SKM-1 (cell line): ENCODE data around the gene NLRP5.
A peak's percentile ranks its signal among the peaks of the same experiment; 100 is the strongest.
"Not testable (repeated sequence)": the region's sequence is repeated elsewhere in the genome, so short reads cannot be mapped to it uniquely, and the experiment has no call there.

Experiments
- DNase-seq: peaks from one replicate; lab custom pipeline; 2025; ENCODE audit not compliant: unreplicated experiment; lab: John Stamatoyannopoulos, UW

NLRP5 gene

DNA sequence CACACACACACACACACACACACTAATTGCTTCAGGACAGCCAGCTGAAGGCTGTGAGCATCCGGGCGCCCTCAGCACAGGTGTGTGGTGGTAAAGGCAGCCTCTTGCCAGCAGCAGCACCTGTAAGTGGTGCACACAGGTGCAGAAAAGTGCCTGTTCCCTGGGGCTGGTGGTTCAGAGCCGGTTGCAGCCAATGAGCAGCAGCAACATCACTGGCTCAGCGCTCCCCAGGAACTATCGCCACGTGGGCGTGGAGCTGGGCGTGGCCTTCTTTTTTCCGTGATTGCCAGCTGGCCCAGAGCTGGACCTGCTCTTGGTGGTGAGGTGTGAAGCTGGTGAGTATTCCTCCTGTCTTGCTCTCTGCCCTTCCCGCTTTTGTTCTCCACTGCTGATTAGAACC is at the start of gene NLRP5:
NLRP5 (plus strand) TSS at position 289 of the 400 bp plus-strand sequence.
- no peak for DNase-seq

DNA sequence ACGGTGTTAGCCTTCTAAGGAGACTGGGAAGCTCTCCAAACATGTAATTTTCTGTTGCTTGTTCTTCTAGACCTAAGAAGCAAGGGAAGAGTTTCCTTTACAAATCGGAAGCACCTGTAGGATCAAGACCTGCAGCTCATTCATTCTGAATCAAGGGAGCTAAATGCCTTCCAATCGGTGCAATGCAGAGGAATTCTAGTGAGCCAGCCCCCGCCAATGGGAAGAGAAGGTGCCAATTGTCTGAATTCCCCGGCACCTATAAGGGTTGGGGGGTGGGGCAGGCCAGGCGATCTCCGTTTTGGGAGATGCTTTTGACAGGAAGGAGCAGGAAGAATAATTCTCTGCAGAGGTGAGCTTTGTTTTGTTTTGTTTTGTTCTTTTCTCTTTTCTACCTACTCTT is 47.4 kb upstream of the NLRP5 start:
- no peak for DNase-seq

DNA sequence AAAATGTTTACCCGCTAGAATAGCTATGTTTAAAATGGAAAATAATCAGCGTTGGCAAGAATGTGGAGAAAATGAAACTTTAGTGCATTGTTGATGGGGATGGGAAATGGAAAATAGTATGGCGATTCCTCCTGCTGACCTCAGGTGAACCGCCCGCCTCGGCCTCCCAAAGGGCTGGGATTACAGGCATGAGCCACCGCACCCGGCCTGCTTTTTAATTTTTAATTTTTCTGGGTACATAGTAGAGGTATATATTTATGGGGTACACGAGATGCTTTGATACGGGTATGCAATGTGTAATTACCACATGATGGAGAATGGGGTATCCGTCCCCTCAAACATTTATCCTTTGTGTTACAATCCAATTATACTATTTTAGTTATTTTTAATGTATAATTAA is 46.3 kb upstream of the NLRP5 start:
- DNase-seq: no peak

DNA sequence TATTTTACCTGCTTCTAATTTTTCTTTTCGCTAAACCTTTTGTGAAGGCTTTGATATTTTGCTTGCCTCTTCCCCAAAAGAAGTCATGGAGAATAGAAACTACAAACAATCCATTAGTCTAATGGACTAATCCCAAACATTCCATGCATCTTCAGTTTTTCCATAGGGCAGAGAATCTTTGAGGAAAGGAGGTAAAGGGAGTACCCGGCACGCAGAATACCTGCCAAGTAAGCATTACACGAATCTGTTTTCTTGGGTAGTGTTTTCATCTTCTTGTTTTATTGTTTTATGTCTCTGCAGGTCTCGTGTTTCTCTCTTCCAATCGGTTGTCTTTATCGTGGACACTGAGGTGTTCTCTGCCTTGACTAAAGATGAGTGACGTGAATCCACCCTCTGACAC is 39.0 kb upstream of the NLRP5 start, which contains the start of gene NLRP8:
NLRP8 (plus strand) TSS at position 301 of the 400 bp plus-strand sequence.
- no peak for DNase-seq

DNA sequence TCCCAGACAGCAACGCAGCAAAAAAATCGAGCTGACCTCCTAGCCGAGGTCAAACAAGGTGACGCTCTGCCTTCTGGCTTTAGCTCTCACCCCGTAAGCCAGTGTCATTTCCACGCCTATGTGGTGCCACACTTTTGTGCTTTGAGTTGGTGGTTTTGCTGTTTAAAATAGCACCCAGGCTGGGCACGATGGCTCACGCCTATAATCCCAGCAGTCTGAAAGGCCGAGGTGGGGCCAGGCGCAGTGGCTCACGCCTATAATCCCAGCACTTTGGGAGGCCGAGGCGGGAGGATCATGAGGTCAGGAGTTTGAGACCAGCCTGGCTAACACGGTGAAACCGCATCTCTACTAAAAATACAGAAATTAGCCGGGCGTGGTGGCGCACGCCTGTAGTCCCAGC is 36.0 kb upstream of the NLRP5 start:
- DNase-seq: not testable (repeated sequence)

DNA sequence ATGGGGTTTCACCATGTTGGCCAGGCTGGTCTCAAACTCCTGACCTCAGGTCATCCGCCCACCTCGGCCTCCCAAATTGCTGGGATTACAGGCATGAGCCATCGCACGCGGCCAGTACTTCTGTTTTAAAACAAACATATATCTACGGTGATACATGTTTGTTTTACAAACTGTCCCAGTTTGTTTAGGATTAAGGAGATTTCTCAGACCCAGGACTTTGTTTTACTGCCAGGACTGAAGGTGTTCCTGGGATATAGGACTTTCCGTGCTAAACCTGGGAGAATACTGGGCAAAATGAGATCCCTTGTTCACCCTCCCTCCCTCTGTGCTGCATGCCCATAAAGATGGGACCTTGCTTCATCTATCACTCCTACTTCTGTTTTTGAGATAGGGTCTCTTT is 30.1 kb upstream of the NLRP5 start:
- DNase-seq: no peak

DNA sequence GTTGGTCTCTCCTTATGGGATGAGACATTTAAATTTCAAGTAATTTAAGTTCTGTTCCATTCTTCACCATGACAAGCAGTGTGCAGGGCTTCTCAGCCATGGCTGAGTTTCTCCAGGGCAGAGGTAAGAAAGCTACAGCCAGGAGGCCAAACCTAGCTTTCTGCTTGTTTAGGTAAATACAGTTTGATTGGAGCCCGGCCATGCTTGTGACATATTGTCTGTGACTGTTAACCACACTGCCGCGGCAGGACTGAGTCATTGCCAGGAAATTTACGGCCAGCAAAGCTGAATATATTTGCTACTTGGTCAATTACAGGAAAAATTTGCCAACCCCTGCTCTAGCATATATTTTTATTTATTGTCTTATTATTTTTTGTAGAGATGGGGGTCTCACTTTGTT is 28.2 kb upstream of the NLRP5 start:
- DNase-seq: no peak

DNA sequence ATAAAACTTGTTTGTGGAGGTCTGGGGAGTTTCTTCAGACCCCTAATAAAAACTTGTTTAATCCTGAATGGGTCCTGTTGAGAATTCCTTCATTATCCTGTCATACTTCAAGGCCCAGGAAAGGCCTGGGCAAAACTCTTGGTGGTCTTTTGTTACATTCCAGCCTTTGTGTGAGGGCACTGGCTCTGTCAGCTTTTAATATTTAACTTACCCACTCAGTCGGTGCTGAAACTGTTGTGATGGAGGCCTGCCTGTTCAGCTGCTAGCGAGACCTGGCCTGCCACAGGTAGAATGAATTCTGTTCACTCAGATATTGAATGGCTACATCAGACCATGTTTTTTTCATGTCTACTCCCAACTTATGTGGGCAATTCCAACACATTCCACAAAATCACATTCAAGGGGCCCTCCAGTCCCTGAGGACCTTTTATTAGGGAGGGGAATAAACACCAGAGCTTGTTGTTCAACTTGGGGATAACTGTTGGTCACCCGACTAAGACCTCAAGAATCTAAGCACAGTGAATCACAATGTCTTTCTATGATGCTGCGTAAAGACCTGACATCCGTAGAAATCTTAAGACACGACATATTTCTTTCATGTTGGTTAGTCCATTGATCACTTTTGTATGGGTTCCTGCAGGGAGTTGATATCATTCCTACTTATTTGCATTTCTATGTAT is 26.4 kb upstream of the NLRP5 start:
- no peak for DNase-seq

DNA sequence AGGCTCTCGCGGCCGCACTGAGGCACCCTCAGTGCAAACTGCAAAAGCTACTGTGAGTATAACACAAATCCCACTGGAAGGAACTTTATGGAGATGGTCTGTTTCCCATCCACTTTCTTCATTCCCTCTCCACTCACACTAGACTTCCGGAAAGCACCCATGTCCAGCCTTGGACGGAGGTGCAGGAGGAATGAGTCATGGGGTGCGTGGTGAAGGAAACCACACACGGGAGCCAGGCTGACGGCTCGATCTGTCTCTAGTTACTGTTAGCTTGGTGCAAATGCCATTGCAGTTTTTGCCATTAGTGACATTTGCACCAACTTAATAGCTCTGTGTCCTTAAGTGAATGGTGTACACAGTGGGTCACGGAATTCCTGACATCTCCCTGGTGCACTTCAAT is 24.4 kb upstream of the NLRP5 start:
- no peak for DNase-seq

DNA sequence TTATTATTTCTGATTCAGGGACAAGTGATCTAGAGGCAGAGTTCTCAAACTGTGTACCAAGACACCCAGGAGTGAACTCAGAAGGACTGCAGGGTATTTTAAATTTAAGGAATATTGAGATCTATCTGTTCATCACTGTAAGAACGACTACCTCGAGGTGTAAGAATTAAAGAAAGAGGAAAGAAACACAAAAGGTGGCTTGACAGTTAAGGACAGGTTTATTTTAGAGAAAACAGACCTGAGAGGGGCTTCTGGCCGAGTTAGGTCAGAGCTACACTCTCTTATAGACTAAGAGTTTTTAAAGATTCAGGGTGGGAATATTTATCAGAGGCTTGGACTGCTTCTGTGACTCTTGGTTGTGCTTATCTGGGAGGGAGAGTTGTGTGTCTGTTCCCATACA is 12.6 kb upstream of the NLRP5 start:
- DNase-seq: no peak

DNA sequence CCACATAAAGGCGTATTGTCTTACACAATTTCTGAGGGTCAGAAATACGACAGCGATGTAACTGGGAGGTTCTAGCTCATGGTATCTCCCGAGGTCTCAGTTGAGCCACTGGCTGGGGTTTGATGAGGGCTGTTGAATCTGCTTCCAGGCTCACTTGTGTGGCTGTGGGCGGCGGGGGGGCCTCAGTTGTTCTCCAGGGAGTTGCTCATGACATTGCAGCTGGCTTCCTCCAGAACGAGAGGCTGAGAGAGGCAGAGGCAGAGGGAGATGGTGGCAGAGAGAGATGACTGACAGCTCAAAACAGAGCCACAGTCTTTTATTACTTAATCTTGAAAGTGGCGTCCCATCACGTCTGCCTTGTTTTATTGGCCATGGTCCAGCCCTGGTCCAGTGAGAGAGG is 6.2 kb upstream of the NLRP5 start:
- DNase-seq: no peak

DNA sequence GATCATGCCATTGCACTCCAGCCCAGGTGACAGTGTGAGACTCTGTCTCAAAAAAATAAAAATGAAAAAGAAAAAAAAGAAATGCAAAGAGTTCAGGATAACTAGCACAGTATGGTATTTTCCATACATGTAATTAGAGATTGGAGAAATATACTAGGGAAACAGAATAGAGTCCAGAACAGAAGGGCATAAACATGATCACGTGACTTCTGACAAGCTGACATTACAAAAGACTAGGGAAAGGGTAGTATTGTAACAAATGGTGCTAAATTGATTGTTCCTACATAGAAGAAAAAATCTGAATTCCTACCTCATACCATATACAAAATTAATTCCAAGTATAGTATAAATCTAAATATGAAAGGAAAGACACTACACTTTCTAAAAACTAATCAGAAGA is 1.3 kb upstream of the NLRP5 start:
- no peak for DNase-seq

DNA sequence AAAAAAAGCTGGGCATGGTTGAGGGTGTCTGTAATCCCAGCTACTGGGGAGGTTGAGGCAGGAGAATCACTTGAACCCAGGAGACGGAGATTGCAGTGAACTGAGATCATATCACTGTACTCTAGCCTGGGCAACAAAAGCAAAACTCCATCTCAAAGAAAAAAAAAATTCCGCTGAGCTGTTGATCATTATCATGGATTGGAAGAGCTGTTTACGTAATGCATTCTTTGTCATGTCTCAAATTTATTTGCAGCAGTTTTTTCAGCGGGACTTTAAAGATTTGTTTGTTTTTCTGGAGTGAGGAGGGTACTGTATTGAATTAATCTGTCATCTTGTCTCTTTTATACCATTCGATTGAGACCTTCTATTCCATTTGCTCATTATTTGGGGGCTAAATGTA is 4.3 kb downstream of the NLRP5 start:
- DNase-seq: no peak

DNA sequence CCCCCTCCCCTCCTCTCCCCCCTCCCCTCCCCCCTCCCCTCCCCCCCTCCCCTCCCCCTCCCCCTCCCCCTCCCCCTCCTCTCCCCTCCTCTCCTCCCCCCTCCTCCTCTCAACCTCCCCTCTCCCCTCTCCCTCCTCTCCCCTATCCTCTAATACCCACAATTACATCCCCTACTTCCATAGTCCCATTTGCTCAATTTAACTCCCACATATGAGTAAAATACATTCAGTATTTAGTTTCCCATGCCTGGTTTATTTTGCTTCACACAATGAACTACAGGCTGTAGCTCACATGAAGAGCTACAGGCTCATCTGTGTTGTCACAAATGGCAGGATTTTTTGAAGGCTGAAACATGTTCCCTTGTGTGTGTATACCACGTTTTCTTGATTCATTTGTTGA is 6.9 kb downstream of the NLRP5 start:
- DNase-seq: no peak

DNA sequence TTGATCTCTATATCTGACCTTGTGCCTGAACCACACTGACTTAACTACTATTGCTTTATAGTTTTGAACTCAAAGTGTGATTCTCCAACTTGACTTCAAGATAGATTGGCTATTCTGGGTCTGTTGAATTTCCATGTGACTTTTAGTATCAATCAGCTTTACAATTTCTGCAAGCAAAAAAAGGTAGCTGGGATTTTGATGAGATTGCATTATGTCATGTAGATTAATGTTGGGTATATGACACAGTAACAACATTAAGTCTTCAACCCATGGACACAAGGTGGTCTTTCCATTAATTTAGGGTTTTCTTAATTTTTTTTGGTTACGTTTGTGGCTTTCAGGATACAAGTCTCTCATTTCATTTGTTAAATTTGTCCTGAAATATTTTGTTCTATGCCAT is 28.2 kb downstream of the NLRP5 start:
- DNase-seq: no peak

DNA sequence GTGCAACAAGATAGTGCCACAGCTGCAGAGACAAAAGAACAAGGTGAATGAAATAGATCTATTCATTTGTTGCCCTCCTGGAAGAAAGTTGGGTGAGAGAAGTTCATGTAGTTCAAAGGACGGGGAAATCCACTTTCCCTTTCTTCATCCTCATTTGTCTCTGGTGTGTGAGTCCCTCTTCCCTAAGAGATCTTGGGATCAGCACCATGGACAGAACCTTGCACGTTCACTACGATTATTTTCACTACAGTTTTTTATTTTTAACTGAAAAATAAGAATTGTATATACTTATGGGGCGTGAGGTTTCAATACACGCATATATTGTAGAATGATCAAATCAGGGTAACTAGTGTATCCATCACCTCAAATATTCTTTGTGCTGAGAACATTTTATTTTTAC is 29.2 kb downstream of the NLRP5 start:
- DNase-seq: no peak

DNA sequence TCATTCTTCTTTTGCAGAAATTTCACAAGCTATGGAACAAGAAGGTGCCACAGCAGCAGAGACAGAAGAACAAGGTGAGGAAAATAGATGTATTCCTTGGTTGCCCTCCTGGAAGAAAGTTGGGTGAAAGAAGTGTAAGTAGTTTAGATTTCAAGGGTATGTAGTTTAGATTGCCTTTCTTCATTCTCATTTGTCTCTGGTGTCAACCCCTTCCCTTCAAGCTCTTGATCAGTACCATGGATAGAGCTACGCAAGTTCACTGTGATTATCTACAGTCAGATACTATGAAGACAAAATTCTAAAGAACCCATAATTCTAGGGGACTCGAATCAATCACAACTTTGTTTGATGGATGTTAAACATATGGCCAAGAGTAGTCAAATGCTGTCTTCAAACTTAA is 32.8 kb downstream of the NLRP5 start:
- DNase-seq: not testable (repeated sequence)

DNA sequence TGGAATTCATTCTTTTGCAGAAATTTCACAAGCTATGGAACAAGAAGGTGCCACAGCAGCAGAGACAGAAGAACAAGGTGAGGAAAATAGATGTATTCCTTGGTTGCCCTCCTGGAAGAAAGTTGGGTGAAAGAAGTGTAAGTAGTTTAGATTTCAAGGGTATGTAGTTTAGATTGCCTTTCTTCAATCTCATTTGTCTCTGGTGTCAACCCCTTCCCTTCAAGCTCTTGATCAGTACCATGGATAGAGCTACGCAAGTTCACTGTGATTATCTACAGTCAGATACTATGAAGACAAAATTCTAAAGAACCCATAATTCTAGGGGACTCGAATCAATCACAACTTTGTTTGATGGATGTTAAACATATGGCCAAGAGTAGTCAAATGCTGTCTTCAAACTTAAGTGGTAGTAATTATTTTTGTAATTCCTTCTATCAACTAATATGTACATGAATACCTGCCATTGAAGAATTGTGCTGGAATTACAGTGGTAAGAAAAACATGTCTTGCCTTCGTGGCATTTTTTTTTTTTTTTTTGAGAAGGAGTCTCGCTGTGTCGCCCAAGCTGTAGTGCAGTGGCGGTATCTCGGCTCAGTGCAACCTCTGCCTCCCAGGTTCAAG is 33.9 kb downstream of the NLRP5 start:
- not testable (repeated sequence) for DNase-seq

DNA sequence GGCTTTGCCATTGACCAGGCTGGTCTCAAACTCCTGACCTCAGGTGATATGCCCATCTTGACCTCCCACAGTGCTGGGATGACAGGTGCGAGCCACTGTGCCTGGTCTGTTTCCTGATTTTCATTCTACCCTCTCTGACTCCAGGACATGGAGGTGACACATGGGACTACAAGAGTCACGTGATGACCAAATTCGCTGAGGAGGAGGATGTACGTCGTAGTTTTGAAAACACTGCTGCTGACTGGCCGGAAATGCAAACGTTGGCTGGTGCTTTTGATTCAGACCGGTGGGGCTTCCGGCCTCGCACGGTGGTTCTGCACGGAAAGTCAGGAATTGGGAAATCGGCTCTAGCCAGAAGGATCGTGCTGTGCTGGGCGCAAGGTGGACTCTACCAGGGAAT is 40.2 kb downstream of the NLRP5 start:
- no peak for DNase-seq

DNA sequence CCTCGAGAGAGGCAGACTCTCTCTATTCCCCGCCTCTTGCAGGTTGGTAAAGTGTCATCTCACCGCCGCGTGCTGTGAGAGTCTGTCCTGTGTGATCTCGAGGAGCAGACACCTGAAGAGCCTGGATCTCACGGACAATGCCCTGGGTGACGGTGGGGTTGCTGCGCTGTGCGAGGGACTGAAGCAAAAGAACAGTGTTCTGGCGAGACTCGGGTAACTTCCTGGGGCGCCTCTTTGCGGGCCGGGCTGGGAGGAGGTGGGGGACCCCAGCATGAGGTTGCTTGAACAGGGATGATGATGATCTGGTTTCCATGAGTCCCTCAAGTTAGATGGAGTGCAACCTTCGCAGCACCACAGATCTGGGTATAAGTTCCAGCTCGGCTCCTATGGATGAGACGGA is 67.0 kb downstream of the NLRP5 start:
- DNase-seq: no peak

DNA sequence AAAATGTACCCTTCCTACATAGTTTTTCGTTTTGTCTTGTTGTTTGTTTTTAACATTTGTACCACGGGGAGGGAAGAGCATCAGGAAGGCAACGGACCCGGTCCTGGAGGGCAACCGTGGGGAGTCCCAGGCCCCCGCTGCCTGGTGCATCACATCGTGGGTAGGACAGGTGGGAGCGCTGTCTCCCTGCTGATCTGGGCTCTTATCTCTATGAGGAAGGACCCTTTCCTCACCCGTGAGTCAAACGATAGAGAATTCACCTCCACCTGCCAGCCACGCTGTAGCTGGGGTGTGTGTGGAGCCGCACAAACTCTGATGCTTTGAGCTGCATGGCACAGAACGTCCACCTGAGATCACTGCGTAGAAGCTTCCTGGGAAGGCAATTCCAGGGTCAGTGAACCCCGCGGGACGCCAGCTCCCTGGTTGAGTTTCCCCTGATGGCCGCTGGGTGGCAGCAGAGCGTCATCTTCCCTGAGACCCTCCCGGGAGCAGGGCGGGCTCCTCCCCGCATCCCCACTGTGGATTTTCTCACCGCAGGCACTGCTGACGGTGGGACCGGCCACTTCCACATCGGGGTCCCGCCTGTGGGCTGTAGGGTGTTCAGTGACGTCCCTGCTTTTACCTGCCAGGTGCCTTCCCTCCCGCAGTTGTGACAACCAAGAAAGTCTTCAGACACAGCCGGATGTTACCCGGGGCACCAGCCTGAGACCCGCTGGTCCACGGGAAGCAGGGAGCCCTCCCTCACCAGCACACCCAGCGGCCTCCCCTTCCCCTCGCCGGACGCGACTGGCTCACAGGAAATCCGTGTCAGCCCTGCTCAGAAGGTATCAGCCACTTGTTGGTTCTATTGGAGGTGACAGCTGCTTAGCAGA is 79.8 kb downstream of the NLRP5 start:
- peak; percentile 1 for DNase-seq

DNA sequence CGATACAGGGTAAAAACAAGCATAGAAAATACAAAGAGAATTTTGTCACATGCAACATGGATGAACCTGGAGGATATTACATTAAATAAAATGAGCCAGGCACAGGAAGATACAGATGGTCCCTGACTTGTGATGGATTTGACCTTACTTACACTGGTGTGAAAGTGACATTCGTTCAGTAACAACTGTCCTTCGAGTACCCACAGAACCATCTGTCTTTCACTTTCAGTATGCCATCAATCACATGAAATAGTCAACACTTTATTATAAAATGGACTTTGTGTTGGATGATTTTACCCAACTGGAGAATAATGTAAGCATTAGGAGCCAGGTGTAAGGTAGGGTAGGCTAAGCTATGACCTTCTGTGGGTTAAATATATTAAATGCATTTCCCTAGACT is 83.1 kb downstream of the NLRP5 start:
- no peak for DNase-seq
